SK-MEL-5 (cell line): ENCODE data around the gene PPP2R2C. TPM values are rescaled to one million over a fixed set of nuclear protein-coding genes. Genes with fewer than 3 reads are reported as not detected.

ENCODE experiments used
- DNase-seq: peaks from one replicate; pipeline ENCODE4 v3.0.0-alpha.2; 2016; ENCODE audit warnings: low read depth, low spot score
- in situ Hi-C: cut with HindIII; loops from 2 replicates; pipeline ENCODE4 v1.10.0; 2016; ENCODE audit warnings: low sequenced_read_pairs, high pct_unique_total_duplicates, low pct_unique_long_range_greater_than_20kb
- total RNA-seq: library from RNA; depleted of rRNA; stranded (reverse); fragments of >200 nt; shearing (Covaris generic); gene quantifications from 2 replicates; pipeline ENCODE4 v1.2.3, GENCODE V29; 2014

PPP2R2C gene
- total RNA-seq, 1 experiment from 2014 or later, result 0.55 TPM

DNA sequence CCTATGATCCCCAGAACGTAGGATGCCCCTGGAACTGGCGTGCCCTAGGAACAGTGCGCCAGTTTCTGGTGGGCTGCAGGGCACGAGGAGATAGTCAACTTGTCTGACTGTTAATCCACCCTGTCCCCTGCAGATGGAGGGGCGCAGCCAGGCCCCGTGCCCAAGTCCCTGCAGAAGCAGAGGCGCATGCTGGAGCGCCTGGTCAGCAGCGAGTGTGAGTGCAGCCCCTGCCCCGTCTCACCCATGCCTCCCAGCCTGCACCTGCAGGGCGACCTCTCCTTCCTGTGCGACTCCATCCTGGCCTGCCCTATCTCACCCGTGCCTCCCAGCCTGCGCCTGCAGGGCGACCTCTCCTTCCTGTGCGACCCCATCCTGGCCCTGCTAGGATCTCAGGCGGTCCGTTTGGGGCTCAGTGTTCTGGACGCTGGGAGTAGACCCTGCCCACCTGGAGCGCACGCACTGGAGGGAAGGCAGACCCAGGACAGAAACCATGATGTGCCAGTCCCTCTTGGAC, 180.6 kb downstream of the PPP2R2C start:
- no peak for DNase-seq
- in situ Hi-C loops, result no loop called here

DNA sequence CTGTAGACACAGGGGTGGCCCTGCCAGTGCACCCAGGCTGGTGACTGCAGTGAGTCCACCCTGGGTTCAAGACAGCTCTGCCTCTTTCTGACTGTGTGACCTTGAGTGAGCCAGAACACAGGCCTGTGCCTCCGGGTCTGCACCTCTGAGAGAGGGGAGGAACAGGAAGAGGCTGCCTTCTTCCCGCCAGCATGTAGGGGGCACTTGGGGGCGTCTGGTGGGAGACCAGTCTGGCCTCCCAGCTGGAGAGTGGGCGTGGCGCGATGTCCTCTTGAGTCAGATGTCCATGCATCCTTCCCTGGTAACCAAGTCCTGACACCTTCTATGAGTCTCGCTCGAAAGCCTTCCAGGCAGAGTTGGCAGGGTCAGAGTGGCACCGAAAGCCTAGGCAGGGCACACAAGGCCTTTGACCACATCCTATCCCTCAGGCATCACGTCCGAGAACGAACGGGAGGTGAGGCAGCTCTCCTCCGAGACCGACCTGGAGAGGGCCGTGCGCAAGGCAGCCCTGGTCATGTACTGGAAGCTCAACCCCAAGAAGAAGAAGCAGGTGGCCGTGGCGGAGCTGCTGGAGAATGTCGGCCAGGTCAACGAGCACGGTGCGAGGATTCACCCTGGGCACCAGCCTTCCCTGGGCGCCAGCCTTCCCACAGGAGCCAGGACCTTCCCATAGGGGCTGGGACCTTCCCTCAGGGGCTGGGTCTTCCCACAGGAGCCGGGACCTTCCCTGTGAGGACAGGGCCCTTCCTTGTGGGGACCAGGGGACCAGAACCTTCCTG, 181.5 kb downstream of the PPP2R2C start:
- in situ Hi-C loops, result no loop called here
- no peak for DNase-seq

DNA sequence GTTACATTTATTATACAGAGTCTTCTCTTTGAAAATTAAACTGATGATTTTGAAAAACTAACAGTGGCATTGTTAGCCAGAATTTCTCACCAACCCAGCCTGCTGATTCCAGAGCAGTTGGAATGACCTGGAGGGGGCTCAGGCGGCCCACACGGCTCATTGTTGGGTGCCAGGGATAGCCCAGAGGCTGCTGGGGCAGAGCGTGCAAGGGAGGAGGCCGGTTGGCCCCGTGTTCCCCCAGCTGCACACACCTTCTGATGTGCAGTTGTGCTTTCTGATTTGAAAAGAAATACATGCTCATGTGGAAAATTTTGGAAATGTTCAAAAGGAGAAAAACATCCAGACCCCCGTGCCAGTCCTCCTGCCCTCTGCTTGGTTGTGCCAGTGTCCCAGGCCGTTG, 182.2 kb downstream of the PPP2R2C start:
- DNase-seq, result no peak

DNA sequence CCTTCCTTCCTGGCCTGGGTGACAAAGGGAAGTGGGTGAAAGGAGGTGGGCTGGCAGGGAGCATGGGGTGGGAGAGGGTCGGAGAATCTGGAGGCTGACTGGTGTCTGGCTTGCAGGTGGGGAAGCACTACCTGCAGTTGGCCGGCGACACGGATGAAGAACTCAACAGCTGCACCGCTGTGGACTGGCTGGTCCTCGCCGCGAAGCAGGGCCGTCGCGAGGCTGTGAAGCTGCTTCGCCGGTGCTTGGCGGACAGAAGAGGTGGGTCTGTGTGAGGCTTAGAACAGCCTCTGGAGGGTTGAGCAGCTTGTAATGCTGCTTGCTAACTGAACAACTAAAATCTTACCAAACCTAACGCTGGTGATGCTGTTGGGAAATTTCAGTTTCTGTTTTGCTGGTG, 183.5 kb downstream of the PPP2R2C start:
- in situ Hi-C loops, result no loop called here
- no peak for DNase-seq

More for the DNA sequence above, 182.2 kb downstream of the PPP2R2C start:
- in situ Hi-C loops, result no loop called here

DNA sequence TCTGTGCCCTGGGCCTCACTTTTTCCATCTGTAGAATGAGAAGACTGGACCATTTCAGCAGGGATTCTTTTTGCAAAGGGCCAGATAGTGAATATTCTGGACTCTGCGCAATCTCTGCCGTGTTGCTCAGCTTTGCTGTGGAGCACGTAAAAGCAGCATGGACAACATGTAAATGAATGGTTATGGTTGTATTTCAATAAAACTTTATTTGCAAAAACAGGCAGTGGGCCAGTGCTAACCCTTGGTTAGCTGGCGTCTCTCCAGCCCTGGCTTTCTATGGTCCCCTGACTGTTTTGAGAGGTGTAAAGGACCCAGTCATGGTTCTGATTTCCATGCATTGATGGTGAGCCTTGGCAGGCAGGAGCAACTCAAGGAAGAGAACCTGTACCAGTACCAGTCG, 184.1 kb downstream of the PPP2R2C start:
- in situ Hi-C loops, result no loop called here
- no peak for DNase-seq

DNA sequence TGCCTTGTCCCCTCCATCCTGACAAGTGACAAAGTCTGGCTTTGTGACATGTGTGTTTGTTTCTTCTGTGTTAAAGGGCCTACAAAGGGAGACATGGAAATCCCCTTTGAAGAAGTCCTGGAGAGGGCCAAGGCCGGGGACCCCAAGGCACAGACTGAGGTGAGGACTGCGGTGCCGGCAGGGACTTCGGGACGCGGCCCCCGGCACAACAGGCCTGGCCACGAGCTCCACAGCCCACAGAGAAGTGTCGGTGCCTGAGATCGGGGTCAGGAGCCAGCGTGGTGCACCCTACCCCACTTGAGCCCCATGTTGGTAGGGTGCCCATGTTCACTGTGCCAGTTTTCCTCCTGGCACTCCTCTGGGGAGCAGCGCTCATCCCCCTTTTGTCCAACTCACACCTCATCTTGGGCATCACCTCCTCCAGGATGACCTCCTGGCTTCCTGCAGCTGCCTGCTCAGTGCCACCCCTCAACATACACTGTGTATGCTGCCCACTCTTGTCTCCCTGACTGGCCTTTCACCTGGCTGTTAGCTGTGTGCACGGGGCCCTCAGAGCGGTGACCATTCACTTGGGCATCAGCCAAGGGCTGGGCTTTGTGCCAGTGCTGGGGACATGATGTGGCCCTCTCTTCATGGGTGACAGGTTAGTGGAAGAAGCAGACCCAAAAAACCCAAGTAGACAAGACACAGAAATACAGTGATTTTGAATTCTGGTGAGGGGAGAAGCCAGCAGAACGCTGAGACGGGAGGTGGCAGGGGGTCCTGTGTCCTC, 185.2 kb downstream of the PPP2R2C start:
- in situ Hi-C loops, result no loop called here
- no peak for DNase-seq

DNA sequence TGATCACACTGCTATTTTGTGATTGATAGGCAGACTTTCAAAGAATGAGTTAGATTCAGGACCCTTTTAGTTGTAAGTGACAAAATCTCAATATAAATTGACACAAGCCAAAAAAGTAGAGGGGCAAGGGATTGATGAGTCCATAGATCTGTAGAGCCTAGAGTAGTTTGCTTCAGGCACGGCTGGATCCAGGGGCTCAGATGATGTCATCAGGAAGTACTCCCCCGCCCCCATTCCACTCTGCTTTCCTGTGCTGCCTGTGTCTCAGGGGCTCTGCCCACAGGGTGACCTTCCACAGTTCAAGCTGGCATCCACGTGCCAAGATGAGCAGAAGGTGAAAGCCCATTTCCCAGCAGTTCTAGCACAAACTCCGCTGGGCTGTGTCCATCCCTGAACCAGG, 189.1 kb downstream of the PPP2R2C start:
- no peak for DNase-seq
- in situ Hi-C loops, result no loop called here

DNA sequence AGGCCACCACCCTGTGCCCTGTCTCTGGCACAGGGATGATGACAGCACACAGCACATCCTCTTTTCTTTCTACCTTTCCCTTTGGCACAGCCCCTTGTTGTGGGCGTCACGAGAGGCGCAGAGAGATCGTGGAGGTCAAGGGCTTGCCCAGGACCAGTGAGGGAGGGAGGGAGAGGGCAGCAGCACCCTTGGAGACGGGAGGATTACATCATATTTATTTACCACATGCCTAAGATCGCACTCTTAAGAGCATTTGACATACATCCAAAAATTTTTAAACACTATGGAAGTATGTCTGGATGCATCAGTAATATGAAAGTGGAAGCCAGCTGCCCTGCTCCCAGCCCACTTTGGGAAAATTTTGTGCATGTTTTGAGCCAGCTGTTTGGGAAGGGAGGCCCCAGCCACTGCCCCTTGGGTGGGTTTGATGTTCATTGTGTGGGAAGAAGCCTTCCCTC, 190.1 kb downstream of the PPP2R2C start:
- in situ Hi-C loops, result no loop called here
- DNase-seq, result no peak

DNA sequence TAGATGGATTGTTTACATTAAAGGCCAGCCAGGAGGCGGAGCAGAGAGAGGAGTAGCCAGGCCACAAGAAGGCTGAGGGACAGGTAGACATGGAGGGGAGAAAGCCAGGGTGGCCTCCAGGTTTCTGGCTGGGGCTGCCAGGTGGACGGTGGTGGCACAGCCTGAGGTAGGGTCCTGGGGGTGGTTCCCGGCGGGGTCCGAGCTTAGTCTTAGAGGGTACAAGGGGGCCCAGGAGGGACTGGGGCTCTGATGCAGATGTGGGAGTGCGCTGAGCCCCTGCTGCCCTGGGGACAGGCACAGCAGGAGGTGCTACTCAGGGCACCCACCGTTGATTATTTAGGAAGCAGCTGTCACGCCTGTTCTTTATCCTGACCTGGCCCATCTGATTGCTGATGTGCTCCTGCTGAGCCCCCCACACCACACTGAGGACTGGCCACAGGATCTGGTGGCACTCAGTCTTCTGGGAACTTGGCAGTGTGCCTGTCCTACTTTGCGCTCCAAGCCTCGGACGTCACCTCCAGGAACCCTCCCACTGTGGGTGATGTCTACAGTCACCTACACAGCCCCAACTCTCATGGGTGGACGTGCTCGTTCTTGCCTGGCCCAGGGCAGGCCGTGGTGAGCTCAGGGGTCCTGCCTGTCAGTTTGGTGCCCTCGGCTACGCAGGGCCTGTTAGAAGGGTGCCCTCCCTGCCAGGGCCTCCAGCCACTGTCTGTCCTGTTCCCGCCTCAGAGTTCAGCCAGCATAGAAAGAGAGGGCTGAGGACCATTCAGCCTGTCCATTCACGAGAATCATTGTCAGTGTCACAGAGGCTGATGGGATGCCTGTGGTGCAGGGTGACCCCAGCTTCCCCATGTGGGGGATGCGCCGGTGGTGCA, 190.7 kb downstream of the PPP2R2C start:
- in situ Hi-C loops, result no loop called here
- DNase-seq, result no peak

DNA sequence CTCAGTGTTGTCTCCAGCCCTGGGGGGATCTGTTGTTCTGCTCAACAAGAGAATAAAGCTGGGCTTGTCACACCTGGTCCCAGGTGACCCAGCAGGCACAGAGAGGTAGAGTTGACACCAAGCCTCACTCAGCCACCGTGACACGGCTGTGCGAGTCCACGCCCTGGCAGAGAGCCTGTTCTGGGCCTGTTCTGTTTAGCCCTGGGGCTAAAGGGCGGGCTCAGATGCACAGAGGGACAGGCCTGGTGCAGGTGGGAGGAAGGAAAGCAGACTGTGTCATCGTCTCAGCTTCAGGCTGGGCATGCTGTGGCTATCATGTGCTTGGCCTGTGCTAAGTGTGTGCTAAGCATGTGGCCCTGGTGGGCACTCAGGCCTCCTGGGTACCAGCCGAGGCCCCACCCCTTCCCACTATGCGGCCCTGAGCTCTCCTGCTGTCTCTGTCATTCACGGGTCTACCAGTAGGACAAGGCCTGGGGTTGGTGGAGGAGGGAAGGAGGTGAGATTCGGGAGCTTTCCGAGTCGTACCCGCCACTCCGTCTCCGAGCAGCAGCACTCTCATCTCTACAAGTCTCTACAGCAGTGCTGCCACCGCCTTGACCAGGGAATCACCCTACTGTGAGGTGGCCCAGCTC, 191.9 kb downstream of the PPP2R2C start:
- DNase-seq, result no peak

DNA sequence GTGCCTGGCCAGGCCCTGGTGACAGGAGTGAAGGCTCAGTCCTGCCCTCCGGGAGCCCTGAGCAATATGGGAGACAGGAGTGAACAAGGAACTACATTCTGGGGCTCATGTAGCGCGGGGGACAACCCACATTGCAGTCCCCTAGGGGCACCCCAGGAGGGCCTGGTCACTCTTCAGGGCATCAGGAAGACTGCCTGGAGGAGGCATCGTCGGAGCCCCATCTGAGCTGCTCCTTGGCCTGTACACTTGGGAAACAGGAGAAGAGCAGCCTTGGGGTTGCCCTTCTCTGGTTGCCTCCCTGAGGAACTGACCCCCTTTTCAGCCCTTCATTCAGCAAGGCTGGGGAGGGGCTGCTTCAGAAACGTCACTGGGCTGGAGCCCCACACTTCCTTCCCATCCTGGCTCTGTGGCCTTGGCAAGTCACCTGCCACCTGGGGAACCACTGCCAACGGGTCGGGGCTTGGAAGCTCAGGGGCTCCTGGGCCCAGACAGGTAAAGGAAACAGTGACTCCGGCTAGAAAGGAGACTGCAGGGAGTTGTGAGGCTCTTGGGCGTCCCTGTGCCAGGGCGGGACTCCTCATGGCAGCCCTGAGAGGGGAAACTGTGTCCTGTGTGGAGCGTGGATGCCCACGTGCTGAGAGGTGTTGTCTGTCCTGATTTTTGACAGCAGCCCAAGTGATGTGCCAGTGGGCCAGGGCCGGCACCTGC, 192.7 kb downstream of the PPP2R2C start:
- DNase-seq, result no peak
- in situ Hi-C loops, result no loop called here

More for the DNA sequence above, 191.9 kb downstream of the PPP2R2C start:
- in situ Hi-C loops, result no loop called here

DNA sequence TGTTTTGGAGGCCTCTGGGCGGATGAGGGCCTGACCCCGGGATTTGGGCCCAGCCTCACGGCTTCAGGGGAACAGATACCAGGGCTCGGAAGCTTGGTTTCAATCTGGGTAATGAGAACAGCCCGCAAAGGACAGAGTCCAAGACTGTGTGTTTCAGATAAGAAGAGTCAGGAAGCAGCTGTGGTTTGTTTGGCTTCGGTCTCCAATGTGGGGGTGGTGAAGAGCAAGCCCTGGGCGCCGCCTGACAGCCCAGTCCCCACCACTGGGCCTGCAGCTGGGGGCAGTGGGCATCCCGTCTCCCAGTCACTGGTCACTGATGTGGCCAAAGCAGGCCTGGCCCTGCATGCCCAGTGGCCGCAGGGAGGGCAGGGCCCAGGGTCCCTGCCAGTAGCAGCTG, 193.6 kb downstream of the PPP2R2C start:
- in situ Hi-C loops, result no loop called here
- DNase-seq, result no peak

DNA sequence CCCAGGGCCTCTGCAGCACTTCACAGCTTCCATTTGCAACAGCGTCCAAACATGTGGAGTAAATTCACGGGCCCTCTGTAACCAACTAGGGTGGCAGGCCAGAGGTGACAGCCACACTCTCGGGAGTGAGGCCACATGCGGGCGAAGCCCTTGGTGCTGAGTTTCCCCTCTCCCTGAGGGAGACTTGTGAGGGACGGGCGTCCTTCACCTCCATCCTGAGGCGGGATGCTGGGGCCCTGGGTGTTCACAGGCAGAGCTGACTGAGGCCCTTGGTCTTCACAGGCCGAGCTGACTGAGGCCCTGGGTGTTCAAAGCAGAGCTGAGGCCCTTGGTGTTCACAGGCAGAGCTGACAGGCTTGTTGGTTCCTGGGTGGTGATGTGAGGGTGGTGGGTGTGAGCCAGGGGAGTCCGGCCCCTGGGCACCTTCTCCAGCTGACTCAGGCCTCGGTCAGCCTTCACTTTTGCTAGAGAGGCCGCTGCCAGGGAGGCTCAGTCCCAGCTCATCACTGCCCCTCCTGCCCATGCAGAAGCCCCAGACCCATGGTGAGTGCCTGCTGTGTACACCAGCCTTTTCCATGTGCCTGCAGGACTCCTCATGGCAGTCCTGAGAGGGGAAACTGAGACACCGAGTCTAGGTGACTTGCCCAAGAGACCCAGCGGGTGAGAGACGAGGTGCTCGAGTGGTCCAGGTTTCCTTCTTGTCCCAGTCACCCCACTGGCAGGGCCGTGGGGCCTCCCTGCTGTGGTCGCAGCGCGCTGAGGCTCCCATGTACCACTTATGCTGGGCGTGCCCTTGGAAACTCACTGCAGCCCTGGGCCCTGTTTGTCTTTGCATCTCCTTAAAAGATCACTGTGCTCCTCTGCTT, 194.2 kb downstream of the PPP2R2C start:
- no peak for DNase-seq
- in situ Hi-C loops, result no loop called here

DNA sequence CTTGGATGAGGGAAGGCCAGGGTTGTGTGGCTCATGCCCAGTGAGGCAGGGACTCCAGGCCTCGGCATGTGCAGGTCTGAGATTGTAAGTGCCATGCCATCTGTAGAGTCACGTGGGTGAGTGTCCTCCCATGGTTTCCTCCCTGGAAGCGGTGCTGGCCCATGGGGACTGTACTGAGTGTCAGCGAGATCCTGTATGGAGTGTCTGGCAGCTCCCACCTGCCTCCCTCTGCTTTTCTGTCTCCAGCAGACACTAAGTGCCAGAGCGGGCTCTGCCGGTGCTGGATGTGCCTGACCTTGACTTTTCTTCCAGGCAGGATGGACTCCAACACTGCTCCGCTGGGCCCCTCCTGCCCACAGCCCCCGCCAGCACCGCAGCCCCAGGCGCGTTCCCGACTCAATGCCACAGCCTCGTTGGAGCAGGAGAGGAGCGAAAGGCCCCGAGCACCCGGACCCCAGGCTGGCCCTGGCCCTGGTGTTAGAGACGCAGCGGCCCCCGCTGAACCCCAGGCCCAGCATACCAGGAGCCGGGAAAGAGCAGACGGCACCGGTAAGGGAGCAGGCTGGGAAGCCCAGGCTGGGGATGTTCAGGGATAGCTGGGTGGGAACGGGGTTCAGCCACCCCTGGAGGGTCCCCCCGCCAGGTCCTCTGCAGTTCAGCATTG, 195.1 kb downstream of the PPP2R2C start:
- DNase-seq, result no peak
- in situ Hi-C loops, result no loop called here

DNA sequence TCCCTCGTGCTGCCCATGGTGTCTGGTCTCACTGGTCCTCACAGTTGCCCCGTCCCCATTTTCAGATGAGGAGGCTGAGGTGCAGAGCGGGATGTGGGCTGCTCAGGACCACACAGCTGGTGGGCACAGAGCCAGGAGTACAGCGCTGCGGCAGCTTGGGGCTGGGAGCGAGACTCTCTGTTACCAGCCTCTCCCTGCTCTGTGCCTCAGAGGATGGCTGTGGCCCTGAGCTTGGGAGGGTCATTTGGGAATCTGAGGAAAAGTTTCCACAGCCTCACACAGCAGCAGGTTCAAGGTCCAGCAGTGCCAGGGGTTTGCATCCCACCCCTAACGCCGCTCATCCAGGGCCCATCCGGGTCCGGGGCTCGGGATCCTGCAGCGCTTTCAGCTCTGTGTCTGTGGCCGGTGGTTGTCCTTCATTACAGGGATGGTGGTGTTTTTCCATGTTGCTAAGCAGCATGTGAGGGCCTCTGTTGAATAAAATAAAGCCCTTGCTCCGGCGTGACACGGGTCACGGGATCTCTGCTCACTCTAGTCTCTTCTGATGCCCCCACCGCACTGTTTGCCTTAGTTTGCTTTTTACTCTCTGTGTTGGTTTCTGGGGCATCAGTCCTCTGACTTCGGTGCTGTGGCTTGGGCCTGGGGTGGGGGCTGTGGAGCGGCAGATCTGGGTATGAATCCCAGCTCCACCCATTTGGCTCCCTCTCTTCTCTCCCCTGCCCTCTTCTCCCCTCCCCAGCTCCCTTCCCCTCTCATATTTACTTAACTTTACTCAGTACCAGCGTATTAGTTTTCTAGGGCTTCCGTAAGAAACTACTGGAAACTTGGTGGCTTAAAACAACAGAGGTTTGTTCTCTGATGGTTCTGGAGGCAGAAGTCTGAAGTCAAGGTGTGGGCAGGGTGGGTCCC, 196.3 kb downstream of the PPP2R2C start:
- no peak for DNase-seq
- in situ Hi-C loops, result no loop called here
